SK-N-MC (cell line): ENCODE results near the gene ANXA5.
"Not testable (repeated sequence)": the region's sequence is repeated elsewhere in the genome, so short reads cannot be mapped to it uniquely, and the experiment has no call there.

Experiments
- DNase-seq: peaks from one replicate; pipeline ENCODE4 v3.0.0-alpha.2; 2011; ENCODE audit warnings: low read depth, low spot score
- H3K27ac ChIP-seq: fragments of 200-600 bp; sonication (generic); 2 replicates; pipeline ENCODE4 v1.5.1; 2016; ENCODE audit warnings: mixed run types
- H3K36me3 ChIP-seq: fragments of 200-600 bp; sonication (generic); 2 replicates; pipeline ENCODE4 v1.6.1; 2017; ENCODE audit warnings: antibody characterized with exemption, low read length, mixed read lengths; ENCODE audit not compliant: insufficient read depth
- H3K4me3 ChIP-seq: fragments of 200-600 bp; sonication (generic); 2 replicates; pipeline ENCODE4 v1.5.1; 2016
- H3K9ac ChIP-seq: fragments of 200-600 bp; sonication (generic); 2 replicates; pipeline ENCODE4 v1.8.0; 2017; ENCODE audit warnings: mixed run types, mixed read lengths; ENCODE audit not compliant: insufficient read length
- H3K9me3 ChIP-seq: fragments of 200-600 bp; sonication (generic); 2 replicates; pipeline ENCODE4 v1.6.1; 2017; ENCODE audit warnings: low read depth, mild to moderate bottlenecking, antibody characterized with exemption, low read length, moderate library complexity, mixed read lengths
- EZH2 ChIP-seq: fragments of 200-600 bp; sonication (generic); IDR thresholded peaks from one replicate; pipeline ENCODE4 v1.6.1; 2017; ENCODE audit warnings: antibody characterized with exemption
- FOXP2 ChIP-seq: optimal IDR thresholded peaks from 2 replicates; pipeline ENCODE3; 2011; ENCODE audit warnings: mild to moderate bottlenecking, moderate library complexity; ENCODE audit not compliant: insufficient read depth; ENCODE audit errors: extremely low read length, control extremely low read depth
- POLR2AphosphoS5 ChIP-seq: IDR thresholded peaks from 2 replicates; pipeline ENCODE4 v1.6.1; 2012; ENCODE audit warnings: mild to moderate bottlenecking, low read depth, low read length, borderline replicate concordance

Gene ANXA5

GRCh38 chr4:121736735-121737351 lies 40.1 kb upstream of the ANXA5 start:
- peak; percentile 47 for DNase-seq
- Histone ChIP-seq H3K27ac (no peak overlapping the region), H3K4me3 (no peak overlapping the region), H3K36me3 (no peaks in the 10 kb centered on the region), H3K9ac (no peak overlapping the region), H3K9me3 (no peaks in the 10 kb centered on the region)
- TF ChIP-seq FOXP2 (no peak), EZH2 (no peak), POLR2AphosphoS5 (no peak)

- no peak for TF ChIP-seq POLR2AphosphoS5
- TF ChIP-seq FOXP2 = no peak
- no peak for TF ChIP-seq EZH2
- Histone ChIP-seq H3K36me3 (no peaks in the 10 kb centered on the region), H3K27ac (no peak overlapping the region), H3K9me3 (no peaks in the 10 kb centered on the region), H3K9ac (no peak overlapping the region), H3K4me3 (no peak overlapping the region)
- DNase-seq = no peak
Measured at GRCh38 chr4:121734571-121734970, 37.8 kb upstream of the ANXA5 start.

- Histone ChIP-seq H3K9me3 (no peaks in the 10 kb centered on the region), H3K4me3 (no peak overlapping the region), H3K36me3 (no peaks in the 10 kb centered on the region), H3K9ac (no peak overlapping the region), H3K27ac (no peak overlapping the region)
- no peak for TF ChIP-seq EZH2
- no peak for TF ChIP-seq POLR2AphosphoS5
- TF ChIP-seq FOXP2 = no peak
- DNase-seq = no peak
Measured at GRCh38 chr4:121733942-121734341, 37.2 kb upstream of the ANXA5 start.

- not testable (repeated sequence) for H3K9ac ChIP-seq, H3K9me3 ChIP-seq, DNase-seq, H3K4me3 ChIP-seq, H3K27ac ChIP-seq, H3K36me3 ChIP-seq
Measured at GRCh38 chr4:121729753-121730152, 33.0 kb upstream of the ANXA5 start.

GRCh38 chr4:121728798-121729226 lies 32.0 kb upstream of the ANXA5 start:
- 0 out of 2 replicates have a peak overlapping the region, but pooled peaks have one; percentile 42 for H3K27ac ChIP-seq
- H3K9ac ChIP-seq = no peak overlapping the region
- H3K36me3 ChIP-seq = no peaks in the 10 kb centered on the region
- no peak for TF ChIP-seq POLR2AphosphoS5
- no peak for TF ChIP-seq FOXP2
- TF ChIP-seq EZH2 = no peak
- H3K9me3 ChIP-seq = no peaks in the 10 kb centered on the region
- no peak for DNase-seq
- no peak overlapping the region for H3K4me3 ChIP-seq

GRCh38 chr4:121728066-121728465 lies 31.3 kb upstream of the ANXA5 start:
- no peaks in the 10 kb centered on the region for H3K9me3 ChIP-seq
- no peak overlapping the region for H3K27ac ChIP-seq
- no peaks in the 10 kb centered on the region for H3K36me3 ChIP-seq
- H3K9ac ChIP-seq = no peak overlapping the region
- no peak for DNase-seq
- TF ChIP-seq EZH2 (no peak), POLR2AphosphoS5 (no peak)
- no peak overlapping the region for H3K4me3 ChIP-seq

GRCh38 chr4:121726642-121727268 lies 30.0 kb upstream of the ANXA5 start:
- Histone ChIP-seq H3K9ac (no peak overlapping the region), H3K27ac (no peak overlapping the region), H3K9me3 (no peaks in the 10 kb centered on the region), H3K36me3 (no peaks in the 10 kb centered on the region), H3K4me3 (no peak overlapping the region)
- DNase-seq = peak; percentile 56
- no peak for TF ChIP-seq EZH2

- no peak overlapping the region for H3K4me3 ChIP-seq
- H3K9ac ChIP-seq = no peak overlapping the region
- no peaks in the 10 kb centered on the region for H3K9me3 ChIP-seq
- no peaks in the 10 kb centered on the region for H3K36me3 ChIP-seq
- H3K27ac ChIP-seq = no peak overlapping the region
- no peak for TF ChIP-seq EZH2
- TF ChIP-seq POLR2AphosphoS5 = no peak
- TF ChIP-seq FOXP2 = no peak
- no peak for DNase-seq
Measured at GRCh38 chr4:121724671-121725070, 27.9 kb upstream of the ANXA5 start.

GRCh38 chr4:121721700-121722099 lies 24.9 kb upstream of the ANXA5 start:
- H3K9me3 ChIP-seq = no peaks in the 10 kb centered on the region
- no peak for TF ChIP-seq EZH2
- no peak for TF ChIP-seq POLR2AphosphoS5
- TF ChIP-seq FOXP2 = no peak
- no peak overlapping the region for H3K27ac ChIP-seq
- H3K36me3 ChIP-seq = no peaks in the 10 kb centered on the region
- H3K4me3 ChIP-seq = no peak overlapping the region
- H3K9ac ChIP-seq = no peak overlapping the region
- no peak for DNase-seq

- no peak overlapping the region for H3K27ac ChIP-seq
- no peak overlapping the region for H3K9ac ChIP-seq
Measured at GRCh38 chr4:121720109-121720508, 23.3 kb upstream of the ANXA5 start.

More at GRCh38 chr4:121720109-121720508, 23.3 kb upstream of the ANXA5 start:
- no peaks in the 10 kb centered on the region for H3K9me3 ChIP-seq
- TF ChIP-seq FOXP2 (no peak), POLR2AphosphoS5 (no peak), EZH2 (no peak)
- H3K4me3 ChIP-seq = no peak overlapping the region
- no peaks in the 10 kb centered on the region for H3K36me3 ChIP-seq
- no peak for DNase-seq
